Vagina (tissue), 2 donors: ENCODE data around the gene DGKK.

ENCODE experiments used
- CTCF ChIP-seq, 3 experiments: fragments of 450-650 bp in 2 of 3; fragments of 200-600 bp in 1 of 3; sonication (generic) in 1 of 3; IDR thresholded peaks; one replicate each; pipeline ENCODE4 v1.5.1; 2017 to 2019; ENCODE audit warnings: antibody characterized with exemption in 3 of 3, mild to moderate bottlenecking in 2 of 3, moderate library complexity in 2 of 3
- POLR2A ChIP-seq, 2 donors: fragments of 450-650 bp; IDR thresholded peaks; one replicate each; pipeline ENCODE4 v1.6.1; 2017; ENCODE audit warnings: antibody characterized with exemption in 2 of 2, mild to moderate bottlenecking in 2 of 2, moderate library complexity in 2 of 2
- POLR2AphosphoS5 ChIP-seq, 2 donors: sonication (generic); formaldehyde crosslinking; IDR thresholded peaks; one replicate each; pipeline ENCODE4 v1.9.0; 2017; ENCODE audit warnings: antibody characterized with exemption in 2 of 2, mild to moderate bottlenecking in 2 of 2, low read depth in 1 of 2; ENCODE audit not compliant: insufficient read depth in 1 of 2

GRCh38 chrX:50393902-50394301 is 76.7 kb downstream of the DGKK start:
- no peak for TF ChIP-seq POLR2A (IDR thresholded peaks at IDR 0.05)
- TF ChIP-seq CTCF (IDR thresholded peaks at IDR 0.05) = no peak
- no peak for TF ChIP-seq POLR2AphosphoS5 (IDR thresholded peaks at IDR 0.05; ENCODE audit: insufficient read depth in 1 of 2, low read depth in 1 of 2)
